T follicular helper cell (primary cell): ENCODE results near the gene FDX1.

Experiments
- DNase-seq: peaks from one replicate; pipeline ENCODE4 v3.0.0-alpha.2; 2020; ENCODE audit warnings: low read depth

FDX1 gene

DNA sequence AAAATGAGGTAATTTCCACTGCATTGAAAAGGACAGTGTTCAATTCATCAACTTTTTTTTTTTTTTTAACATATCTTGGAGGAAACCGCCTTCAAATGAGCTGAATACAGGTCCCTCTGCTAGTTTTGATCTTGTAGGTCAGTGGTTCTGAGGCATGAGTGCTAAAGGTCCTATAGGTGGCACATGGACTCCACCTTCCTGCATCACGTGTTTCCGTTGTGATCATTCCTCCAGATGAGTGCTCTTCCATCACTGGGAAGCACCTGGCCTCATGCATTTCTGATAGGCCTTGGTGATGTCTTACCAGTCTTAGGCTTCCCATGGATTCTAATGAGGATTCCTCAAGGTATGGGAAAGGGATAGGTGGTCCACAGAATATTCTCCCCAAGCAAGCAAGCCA lies 37.8 kb downstream of the FDX1 start:
- no peak for DNase-seq

DNA sequence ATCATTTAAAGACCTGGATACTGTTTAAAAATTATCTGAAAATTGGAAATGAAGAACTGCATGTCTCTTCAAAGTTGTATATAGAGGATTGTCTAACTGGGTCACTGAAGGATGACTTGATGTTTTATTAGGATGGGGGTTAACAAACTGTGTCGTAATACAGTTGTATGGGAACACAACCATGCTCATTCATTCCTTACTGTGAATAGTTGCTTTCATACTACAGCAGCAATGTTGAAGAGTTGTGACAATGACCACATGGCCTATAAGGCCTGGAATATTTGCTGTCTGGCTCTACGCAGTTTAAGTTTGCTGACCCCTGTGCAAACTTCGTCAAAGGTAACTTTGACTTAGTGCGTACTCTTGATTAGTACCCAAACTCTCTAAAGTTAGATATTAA lies 38.4 kb downstream of the FDX1 start:
- DNase-seq, result no peak

DNA sequence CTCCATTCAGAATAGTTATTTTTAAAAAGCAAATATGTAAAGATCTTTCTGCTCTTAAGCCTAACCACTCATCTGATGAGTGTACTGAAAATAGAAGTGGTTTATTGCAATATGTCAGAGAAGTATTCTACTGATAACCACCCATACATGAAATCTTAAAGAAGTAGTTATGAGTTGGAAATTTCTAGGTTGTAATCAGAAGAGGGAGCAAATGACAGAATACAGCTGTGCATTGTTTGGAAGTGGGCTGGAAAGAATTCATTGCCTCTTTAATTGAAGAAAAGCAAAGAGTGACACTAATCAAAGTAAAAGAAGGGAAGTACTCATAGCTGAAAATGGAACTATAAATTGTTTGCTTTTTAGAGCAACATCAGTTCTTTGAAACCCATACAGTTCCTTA lies 39.4 kb downstream of the FDX1 start:
- no peak for DNase-seq

DNA sequence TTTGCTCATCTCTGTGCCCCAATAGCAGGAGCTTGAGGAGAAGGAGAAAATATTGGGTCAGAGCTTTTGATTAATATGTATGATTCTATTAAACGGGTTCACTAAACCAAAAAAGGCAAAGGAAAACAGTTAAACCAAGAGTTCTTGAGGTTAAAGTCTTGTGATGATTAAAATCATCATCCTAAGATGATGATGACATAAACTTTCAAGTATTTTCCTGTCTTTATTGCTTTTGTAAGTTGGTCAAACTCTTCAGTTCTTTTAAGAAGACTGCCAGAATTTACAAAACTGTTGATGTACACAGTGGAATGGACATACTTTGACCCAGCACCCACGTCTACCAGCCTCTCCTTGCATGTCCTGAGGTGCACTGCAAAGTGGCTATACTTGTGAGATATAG lies 41.0 kb downstream of the FDX1 start:
- DNase-seq, result no peak

DNA sequence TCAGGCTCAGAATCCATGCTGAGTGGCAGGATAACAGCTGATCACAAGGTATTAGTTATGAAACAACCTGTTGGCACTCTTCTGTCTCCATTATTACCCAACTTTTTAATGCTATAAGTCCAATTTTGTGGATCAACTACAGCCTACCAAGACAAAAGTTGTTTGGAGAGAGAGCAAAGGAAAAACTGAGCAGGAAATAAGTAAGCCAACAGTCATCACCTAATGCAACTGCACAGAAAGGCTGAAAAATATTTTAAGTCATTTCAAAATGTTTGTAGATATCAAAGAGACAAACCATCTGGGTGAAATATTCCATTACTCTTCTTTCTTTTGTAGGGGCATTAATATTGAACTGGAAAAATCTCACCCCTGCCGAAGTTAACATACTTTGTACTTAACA lies 41.6 kb downstream of the FDX1 start:
- DNase-seq, result no peak

DNA sequence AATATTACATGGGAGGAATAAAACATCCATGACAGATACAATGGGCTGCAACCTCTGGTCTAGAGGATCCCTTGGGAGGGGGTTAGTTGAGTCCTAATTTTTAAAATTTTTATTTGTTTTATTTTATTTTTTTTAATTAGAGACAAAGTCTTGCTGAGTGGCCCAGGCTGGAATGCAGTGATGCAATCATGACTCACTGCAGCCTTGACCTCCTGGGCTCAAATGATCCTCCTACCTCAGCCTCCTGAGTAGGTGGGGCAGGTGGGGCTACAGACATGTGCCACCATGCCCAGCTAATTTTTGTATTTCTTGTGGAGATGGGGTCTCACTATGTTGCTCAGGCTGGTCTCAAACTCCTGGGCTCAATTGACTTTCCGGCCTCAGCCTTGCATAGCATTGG lies 43.1 kb downstream of the FDX1 start:
- no peak for DNase-seq

DNA sequence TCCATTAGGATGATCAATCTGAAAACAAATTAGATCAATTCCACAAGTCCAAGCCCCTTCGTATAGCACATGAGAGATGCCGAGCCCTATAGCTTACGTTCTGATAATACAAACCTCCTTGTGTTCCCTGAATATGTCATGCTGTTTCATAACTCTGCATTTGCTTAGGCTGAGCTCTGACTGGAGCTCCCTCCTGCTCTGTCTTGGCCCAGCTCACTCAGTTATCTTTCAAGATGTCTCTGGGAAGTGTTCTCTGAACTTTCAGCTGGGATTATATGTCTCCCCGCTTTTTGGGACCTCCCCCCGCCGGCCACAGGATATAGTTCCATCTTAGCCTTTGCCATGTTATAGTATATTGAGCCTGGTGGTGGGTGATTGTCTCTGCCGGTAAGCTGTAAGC lies 44.0 kb downstream of the FDX1 start:
- no peak for DNase-seq

DNA sequence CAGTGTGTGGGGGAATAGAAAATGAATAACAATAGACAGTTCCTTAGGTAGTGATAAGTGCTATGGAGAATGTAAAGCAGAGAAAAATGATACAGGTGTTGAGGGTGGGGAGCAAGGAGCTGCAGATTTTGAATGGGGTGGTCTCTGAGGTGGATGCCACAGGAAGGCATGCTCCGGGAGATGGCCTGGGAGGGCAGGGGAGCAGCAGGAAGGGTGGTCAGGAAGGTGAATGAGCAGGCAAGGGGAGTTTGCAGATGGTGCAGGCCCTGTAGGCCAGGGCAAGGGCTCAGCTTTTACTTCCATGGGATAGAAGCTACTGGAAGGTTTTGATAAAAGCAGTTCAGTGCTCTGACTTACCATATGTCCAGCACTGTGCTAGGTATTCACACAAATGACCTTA lies 44.8 kb downstream of the FDX1 start:
- DNase-seq, result no peak

DNA sequence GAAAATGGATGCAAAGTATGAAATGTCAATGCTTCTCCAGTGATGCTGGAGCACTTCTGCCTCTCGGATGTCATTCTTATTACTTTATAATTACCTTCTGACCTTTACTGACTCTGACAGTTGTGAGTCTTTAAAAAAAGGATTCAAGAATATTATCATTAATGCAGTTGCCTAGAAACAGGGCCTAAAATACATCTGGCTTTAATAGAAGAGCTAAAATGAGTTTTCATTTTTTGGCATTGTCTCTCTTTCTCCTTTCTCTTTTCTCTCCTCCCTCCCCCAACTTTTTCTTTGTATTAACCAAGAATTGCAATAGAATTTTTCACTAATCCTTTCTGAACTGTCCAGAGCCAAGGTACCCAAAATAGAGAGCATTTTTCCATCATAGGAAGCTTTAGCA lies 45.9 kb downstream of the FDX1 start:
- DNase-seq, result no peak

DNA sequence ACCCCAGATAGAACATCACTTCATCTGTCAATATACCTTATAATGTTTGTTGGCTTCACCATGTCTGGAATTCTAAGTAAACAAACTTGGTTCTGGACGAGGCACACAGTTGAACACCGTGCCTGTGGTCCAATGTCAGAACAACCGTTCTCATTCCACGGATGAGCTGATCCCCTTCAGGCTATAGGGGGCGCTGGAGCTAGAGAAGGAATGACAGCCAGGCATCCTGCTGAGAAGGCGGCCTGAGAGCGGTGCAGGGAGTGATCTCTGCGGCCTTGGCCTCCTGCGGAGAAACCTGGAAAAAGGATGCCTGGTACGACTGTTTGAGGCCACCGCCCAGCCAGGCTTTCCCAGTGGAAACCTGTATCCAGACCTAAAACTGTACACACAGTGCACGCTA lies 48.7 kb downstream of the FDX1 start:
- no peak for DNase-seq

DNA sequence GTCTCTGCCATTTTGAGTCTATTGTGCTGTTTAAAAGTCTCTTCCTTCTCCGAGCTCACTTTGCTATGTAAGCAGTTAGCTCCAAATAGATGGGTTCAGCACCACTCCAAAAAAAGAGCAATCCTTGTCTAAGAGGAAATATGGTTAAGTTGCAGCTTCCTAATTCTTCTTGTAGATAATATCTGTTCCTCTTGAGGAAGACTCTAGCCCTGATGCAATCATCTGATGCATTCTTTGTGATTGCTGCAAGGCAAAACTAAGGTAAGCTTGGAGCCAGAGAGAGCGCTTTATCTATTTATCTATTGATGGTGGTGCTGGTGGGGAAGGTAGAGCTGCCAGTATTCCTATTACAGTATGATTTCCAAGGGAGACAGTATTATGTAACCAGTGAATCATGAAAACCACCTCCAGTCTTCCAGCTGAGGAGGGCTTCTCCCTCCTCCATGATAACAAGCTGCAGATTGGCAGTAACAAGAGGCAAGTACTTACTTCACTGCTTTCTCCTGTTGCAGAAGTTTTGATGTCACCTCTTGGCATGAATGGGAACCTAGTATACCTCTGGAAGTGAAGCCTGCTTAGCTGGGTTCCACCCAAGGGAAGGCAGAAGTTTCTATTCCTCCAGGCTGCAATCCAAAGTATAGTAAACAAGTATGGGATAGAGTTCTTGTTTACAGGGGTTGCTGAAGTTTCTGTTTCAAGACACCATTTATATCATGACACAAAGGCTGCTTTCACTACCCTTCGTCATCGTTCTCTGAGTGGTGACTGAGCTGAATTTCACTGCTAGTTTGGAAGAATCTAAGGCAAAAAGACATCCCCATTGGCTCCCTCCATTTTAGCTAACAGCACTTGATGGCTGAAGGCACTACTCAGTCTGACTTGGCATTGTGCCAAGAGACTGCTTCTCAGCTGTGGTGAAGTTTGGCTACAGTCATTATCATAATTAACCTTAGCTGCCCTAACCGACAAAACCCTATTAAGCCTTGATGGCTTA lies 49.7 kb downstream of the FDX1 start:
- DNase-seq, result no peak

DNA sequence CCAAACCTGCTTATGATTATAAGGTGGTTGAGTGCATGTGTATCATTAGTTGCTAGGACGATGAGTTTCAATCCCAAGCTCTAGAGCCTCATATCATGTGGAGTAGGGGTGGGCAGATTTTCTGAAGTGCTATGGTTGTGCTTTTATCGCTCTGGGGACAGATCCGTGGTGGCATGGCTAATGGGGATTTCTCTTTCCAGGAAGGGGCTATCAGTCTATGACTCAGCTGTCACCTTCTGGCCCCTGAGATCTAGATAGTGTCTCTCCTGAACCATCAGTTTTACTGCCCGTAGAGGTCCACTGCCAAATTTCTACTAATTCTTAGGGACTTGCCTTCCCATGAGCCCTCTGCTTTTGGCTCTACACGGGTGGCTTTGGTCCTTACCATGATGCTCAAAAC lies 51.8 kb downstream of the FDX1 start:
- no peak for DNase-seq

DNA sequence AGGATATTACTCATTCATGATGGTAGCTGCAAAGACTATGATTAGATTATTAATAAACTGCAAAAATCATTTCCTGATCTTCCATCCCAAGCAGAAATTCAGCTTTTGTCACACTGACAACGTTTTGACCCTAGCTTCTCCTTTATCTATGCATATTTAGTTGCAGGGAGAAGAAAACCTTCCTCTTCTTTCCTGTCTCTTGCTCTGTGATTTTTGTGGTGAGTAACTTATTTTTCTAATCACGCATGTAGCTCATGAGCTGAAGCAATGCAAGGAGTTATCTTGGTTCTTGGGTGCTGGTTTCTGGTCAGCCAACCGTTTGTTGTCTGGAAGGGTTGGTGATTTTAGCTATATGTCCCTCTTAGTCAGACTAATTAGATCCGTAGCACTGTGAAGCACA lies 56.4 kb downstream of the FDX1 start:
- no peak for DNase-seq

DNA sequence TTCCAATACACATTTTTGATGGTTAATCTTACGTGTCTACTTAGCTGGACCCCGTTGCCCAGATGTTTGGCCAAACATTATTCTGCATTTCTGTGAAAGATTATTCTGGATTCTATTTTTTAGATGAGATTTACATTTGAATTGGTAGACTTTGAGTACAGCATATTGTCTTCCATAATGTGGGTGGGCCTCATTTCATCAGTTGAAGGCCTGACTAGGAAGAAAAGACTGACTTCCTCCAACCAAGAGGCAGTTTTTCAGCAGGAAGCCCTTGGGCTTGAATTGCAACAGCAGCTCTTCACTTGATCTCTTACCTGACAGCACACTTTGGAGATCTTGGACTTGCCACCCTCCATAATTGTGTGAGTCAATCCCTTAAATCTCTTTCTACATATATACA lies 58.7 kb downstream of the FDX1 start:
- DNase-seq, result no peak

DNA sequence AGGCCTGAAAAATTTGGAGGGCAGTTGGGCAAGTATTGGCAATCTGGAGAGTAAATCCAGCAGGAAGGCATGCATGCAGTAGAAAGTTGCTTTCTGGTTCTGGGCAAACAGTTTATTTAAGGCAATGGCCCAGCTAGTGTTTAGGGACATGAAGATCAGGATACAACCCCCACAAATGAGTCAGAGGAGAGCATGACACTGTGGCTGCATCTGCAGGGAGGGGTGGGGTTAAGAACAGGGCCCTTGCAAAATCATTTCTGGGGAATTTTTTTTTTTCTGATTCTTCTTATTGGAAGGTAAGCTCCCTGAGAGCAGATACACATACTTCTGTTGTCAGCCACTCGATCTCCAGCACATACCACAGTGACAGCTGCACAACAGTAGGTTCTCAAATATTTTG lies 61.1 kb downstream of the FDX1 start:
- DNase-seq, result no peak

DNA sequence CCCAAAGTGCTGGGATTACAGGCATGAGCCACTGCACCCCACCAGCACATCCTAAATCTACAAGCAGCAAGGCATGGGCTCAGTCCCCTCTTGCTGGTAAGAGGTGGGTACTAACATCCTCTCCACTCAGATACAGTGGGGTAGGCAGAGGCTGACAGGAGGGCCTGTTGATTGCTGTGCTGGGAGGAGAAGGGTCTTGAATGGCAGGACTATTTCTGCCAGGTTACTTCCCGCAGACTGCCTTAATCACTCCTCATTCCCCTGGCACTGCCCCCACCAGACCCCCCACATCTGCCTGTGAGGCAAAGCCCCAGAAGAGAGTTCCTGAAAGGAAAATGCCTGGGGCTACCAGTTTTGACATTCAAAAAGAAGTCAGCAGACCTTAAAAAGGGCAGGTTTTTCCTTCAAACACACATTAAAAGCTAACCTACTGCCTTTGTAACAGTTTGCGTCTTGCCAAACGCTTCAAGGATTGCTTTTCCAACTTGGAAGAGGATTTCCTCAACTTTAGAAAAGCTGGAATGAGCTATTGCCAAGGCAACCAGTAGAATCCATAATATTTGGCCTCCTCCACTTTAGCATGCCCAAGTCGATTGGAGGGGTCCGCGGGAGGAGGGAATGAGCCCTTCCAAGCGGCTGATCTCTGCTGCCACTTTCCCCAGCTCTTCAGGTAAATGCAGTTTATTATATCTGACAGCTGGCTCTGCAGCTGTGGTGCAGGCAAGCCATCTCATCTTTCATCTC lies 62.0 kb downstream of the FDX1 start:
- no peak for DNase-seq

DNA sequence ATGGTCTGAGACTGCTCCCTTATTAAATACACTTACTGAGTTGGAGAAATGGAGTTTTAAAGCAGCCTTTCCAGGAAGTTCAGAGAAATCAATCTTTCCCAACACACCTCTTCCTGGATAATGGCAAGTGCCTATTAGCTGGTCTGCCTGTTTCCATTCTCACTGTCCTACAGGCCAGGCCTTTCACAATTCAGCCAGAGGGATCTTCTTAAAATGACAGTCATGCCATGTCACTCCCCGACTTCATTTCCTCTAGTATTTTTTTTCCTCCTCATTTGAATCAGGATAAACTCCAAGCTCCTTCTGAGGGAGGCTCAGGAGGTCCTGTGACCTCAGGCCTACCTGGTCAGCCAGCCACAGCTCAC lies 62.6 kb downstream of the FDX1 start:
- DNase-seq, result no peak

DNA sequence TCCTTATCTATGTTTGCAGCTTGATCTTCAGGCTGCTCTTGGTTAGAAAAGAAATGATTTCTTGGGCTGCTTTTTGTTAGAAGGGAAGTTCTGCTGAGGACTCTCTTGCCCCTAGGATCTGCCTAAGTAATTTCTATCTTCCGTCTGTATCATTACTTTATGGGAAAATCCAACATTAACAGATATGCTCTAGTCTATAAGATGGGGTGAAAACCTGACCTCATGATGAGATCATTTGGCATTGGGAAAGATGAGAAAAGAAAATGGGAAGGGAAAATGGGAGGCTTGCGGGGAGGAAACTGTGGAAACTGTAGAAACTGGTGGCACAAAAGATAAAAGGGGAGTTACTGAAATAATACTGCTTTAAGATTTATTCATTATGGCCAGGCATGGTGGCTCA lies 63.6 kb downstream of the FDX1 start:
- DNase-seq, result no peak

DNA sequence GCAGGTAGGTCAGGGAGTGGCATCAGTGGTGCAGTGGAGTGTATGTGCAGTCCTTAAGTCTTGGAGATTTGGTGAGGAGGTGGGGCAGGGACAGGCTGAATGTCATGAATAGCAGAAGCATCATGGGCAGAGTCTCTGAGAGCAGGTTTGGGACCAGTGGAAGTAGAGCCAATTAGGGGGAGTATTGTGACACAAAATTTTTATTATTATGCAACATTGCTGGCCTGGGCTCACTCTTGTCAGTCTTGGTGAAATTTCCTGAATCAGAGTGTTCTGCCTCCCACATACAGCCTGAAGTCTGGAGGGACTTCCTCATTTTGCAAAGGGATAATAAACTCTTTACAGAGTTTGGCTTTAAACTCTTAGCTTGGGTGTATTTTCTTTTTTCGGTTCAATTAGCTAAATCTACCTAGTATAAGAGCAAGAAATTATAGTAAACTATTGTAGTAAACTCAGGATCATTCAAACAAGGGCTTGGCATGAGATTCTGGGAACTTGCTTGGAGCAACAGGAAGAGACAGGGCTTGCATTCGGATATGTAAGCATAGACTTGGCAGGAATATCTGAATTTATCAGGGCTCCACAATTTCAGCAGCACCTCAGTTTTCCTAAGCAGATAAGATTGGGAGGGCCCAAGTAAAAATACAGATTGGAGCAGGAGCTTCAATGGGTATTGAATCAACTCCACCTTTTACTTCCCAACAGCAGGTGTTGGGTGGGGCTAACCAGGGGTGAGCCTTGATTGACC lies 67.7 kb downstream of the FDX1 start:
- DNase-seq, result no peak

DNA sequence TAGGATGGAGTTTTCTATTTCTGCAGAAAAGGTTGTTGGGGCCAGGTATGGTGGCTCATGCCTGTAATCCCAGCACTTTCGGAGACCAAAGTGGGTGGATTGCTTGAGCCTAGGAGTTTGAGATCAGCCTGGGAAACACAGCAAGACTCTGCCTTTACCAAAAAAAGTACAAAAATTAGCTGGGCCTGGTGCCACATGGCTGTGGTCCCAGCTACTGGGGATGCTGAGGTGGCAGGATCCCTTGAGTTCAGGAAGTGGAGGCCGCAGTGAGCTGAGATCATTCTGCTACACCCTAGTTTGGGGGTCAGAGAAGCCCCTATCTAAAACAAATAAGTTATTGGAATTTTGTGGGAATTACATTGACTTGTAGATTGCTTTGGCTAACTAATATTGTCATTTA lies 71.7 kb downstream of the FDX1 start:
- no peak for DNase-seq

DNA sequence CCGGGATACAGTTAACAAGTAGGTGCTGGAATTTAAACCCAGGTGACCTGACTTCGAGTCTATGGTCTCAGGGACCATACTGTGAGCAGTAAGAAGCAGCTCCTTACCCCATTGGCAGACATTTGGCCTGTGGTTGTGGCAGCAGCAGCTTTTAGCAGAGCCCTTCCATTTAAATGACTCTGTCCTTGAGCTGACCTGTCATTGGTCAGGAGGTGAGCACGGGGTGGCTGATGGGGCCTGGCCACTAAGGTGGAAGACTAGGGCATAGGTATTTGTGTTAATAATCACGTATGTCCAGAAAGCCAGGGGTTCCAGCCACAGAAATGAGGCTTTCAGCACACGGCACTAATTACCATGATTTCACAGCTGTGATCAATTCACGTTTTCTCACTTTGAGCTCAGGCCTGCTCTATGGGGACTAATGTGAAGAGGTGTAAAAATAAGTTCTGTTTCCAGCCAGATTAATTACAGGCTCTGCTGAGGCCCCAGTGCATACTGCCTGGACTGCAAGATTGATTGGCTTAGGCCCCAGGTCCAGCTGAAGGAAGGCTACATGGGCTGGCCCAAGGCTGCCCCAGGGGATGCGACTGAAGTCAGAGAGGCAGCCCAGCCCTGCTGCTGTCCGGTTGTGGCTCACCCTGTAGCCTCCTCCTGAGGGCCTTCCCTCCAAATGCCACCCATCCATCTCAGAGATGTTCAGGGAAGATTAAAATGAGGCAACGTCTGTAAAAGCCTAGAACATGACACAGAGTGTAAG lies 76.0 kb downstream of the FDX1 start:
- DNase-seq, result no peak

DNA sequence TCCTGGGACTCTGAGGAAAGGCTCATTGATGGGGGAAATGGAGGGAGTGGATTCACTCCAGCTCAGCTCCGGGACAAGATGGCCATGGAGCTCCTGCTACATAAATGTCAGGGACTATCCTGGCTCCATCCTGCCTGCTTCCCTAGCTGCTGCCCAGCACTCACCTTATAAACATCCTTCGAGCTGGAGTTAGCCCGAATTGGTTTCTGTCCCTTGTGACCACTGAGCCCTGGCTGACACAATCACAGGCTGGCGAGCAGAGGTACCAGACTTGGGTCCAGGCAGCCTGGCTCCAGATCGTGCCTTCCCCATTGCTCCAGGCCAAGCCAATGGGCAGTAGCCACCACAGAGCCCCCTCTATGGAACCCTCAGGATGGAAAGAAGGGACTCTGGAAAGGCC lies 77.6 kb downstream of the FDX1 start:
- DNase-seq, result no peak
